IPS DF 4.7 (cell line): Measurements from ENCODE around the gene PLEKHA7.
A peak's percentile ranks its signal among the peaks of the same experiment; 100 is the strongest.

Experiments
- DNase-seq: peaks from one replicate; pipeline ENCODE4 v3.0.0-alpha.2; 2013; ENCODE audit warnings: low spot score; ENCODE audit errors: extremely low read depth

The PLEKHA7 gene

DNA sequence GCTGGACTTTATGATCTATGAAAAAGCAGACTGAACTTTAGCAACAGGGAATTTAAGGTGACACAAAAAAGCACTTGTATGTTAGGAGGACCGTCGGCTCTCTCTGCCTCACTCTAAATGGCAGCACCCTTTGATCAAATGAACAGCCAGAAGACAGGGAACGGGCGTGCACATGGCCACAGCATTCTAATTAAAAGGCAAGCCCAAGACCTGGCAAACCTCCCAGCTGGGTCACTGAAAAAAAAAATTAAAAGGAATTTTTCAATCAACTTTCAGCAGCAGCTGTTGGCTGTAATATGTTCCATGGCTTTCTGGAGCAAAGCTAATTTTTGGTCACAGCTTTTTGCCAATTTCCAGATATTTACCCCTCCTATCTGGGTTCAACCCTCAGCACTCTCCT is 159.2 kb downstream of the PLEKHA7 start:
- no peak for DNase-seq

DNA sequence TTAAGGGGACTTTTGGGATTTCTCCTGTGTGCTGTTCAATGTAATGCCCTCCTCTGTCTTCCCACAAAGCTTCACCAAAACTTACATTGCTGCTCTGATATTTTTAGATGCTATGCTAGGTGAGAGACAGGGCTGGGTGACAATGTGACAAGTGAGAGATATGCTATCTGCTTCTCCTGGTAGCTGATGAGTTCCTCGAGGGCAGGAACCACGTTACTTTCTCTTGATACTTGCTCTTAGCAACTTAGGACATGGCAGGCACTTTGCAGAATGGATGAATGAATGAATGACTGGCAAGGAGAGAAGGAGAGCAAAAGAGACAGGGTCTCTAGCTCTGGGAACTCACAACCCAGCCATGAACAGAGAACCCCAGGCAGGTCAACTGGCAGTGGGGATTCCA is 160.4 kb downstream of the PLEKHA7 start:
- no peak for DNase-seq

DNA sequence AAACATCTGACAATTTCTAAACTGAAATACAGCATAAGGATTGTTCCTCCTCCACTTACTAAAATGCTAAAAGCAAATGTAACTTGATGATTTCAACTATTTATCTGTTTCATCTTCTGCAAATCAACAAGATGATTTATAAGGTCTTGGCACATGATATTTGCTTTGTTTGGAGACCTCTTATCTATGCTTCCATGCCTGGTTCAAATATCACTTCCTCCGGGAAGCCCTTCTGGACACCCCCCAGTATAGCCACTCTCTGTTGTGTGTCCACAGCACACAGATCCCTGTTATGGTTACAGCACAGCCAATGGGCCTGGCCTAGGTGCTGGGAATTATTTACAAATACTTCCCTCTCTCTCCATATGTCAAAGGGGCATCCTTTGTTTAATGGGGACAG is 160.9 kb downstream of the PLEKHA7 start:
- DNase-seq, result no peak

DNA sequence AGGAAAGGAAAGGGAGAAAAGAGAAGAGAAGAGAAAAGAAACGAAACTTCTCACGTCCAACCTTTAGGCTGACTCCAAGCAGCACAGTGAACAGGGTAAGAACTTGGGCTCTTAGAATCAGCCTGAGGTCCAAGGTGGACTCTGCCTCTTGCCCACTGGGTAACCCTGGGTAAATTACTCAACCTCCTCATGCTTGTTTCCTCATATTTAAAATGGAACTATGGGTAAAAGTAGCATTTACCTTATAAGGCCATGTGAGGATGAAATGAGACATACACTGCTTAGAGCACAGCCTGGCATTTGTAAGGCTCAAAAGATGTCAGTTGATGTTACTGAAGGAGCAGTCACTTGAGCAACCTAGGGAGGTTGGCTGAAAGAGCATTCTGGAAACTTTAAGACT is 167.9 kb downstream of the PLEKHA7 start:
- DNase-seq, result no peak

DNA sequence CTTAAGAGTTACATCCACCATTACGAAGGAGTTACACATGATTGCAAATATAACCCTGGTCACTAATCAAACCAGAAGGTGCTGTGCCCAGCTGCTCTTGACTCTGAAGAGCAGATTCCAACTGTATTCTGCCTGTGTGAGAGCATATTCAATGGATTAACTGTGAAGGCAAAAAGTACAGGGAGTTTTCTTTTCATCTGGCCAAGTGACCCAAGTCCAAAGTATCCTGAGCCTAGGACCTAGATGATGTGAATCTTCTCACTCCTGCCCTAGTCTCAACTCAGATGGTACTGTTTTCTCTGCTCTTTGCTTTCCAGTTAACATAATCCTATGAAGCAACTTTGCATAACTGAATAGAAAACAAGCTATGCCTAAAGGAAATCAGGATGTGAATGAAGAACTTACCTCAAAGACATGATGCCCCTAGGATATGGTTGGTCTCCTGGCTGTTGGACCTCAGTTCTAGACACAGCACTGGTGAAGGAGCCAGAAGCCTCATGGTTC is 169.9 kb downstream of the PLEKHA7 start:
- no peak for DNase-seq

DNA sequence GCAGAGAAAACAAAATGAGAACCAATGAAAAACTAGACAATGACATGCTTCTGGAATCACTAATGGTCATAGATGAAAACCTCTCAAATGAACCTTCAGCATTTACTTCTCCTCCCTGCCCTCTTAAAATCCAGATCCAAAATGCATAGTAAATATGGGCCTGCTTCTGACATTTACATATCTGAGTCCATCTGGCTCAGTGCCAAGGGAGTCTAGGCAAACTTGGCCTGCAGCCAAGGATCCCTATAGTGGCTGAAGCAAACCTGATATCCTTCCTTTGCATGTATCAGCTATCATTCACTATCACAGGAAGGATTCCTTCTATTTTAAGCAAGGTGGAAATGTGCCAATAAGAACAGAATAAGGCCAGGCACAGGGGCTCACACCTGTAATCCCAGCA is 170.9 kb downstream of the PLEKHA7 start:
- no peak for DNase-seq

DNA sequence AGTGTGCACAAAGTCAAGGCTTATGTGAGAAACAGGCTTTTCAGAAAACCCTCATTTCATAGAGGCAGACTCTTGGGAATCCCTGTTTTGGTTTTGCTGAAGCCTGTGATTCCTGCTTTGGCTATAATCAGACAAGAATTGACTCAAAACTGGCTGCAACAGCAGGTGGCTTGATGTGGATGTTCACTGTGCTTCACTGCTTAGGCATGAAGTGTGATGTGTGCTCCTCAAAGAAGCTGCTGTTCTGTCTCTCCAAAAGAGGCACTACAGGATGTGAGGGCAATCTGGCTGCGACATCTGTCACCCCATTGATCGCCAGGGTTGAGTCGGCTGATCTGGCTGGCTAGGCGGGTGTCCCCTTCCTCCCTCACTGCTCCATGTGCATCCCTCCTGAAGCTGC is 172.2 kb downstream of the PLEKHA7 start:
- DNase-seq, result no peak

DNA sequence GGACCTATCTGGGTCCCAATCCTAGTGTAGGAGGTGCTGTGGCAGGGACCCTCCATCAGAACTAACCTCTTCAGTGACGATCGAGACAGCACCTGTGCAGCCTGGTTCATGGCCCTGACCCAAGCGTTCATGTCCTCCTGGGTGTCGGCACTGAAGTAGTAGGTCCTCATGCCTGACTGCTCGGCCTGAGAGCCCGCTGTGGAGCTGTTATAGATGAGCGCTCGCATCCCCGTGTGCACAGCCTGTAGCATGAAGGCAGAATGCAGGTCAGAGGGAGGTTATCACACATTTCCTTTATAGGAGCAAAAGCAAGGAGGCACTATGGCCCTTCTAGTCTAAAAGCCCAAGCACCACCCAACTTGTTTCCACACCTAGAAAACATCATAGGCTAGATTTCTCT is 172.7 kb downstream of the PLEKHA7 start:
- no peak for DNase-seq

DNA sequence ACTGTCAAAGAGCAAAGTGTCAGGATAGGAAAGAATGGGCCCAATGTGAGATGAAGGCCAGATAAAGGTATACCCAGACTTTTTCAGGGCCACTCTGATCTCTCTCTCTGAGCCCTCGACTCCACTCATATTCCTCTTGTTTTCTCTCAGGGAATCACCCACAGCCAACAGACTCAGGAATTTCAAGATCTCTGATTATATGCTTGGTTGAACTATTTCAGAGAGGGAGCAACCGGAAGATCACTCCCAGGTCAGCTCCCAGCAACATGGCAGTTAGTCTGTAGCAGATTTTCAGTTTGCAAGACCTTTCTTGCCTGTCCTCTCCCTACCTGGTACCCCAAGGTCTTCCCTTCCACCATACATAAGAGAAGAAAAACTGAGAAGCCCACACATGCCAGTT is 173.3 kb downstream of the PLEKHA7 start:
- DNase-seq, result no peak

DNA sequence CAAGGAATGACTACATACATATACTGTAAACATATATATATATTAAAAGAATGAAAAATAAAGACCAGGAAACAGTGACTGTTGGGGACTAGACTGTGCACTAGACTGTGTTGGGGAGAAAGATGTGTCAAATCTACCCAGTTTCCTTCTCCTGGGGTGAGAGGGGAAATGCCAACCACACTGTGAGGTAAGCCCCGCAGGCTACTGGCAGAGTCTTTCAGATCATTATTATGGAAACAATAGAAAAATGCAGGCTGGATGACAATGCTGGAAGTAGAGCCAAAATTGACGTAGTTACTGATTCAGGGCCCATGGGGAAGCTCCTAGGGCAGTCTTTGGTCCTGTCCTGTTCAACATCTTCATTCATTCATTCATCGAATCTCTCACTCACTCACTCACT is 174.4 kb downstream of the PLEKHA7 start:
- DNase-seq, result no peak

DNA sequence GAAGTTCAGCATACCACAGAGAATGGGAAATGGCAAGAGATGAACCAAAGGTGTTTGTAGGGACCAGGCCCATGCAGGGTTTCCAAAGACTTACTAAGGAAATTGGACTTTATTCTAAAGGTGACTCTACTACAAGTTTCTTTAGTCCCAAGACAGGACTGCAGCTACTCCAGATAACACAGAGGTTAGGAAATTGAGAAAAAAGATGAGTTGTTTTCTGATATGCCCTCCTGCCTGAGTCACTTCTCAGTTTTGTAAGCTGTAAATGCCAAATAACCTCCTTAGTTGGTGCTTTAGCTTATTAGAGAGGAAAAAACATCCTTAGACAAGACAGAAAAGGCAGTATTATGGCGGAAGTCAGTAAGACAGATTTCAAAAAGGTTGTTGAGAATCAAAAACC is 179.8 kb downstream of the PLEKHA7 start:
- DNase-seq, result no peak

DNA sequence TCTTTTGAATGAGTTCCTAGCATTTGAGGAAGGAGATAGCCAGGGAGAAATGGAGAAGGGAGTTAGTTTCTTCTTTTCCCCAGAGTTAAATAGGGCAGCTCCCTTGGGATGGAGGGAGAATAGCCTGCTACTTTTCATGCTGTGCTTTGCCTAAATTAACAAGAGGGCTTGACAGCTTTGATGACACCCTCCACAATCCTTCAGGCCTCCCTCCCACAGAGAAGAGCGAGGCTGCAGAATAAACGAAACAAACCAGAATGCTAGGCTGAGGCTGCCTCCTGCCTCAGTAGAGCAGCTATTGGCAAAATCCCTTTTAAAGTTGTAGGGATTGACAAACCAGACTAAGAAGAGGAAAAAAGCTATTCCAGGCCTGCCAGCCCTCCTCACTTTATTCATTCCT is 181.2 kb downstream of the PLEKHA7 start:
- no peak for DNase-seq

DNA sequence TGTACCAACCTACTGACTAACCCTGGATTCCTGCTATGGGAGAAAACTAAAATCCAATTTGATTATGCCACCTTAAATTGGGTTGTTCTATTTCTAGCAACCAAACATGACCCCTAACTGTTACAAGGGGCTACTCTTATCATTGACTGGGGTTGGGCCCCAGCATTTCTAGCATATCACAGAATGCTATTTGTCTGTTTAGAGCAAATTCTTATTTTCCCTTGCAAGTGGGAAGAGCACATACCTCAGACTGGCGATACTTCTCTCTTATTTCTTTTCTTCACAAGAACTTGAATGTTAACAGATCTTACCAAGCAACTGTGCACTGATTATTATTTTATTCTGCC is 182.0 kb downstream of the PLEKHA7 start:
- no peak for DNase-seq

DNA sequence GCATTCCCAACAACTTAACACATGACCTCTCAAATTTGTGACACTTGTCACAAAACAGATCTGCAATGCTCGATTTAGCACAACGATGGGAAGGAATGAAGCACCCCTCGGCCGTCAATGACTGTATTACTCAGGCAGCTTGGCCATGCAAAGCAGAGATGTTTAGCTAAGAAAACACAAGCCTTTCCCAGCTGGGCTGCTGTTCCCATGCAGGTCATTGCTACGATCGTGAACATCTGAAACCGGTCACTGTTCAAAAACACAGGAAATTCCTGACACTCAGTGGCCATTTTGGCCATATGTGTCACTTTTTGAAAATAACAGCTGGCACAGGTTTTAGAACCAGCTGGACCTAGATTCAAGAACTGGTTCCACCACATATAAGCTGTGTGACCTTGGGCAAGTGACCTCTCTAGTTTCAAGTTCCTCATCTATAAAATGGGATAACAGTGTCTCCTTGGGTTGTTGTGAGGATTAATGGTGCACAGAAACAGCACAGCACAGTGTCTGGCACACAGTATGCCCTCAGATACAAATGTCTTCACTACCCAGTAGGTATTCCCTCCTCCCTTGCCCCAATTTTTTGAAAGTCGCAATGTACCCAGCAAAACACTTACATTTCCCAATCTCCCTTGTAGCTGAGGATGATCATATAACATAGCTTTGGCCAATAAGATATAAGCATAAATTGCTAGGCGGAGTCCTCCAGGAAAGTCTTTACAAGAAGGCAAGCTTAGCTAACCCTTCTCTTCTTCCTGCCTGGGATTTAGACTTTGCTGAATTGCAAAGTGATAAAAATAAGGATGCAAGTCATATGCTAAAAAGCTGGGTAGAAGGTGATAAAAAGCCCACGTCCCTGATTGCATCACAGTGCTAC is 182.7 kb downstream of the PLEKHA7 start:
- no peak for DNase-seq

DNA sequence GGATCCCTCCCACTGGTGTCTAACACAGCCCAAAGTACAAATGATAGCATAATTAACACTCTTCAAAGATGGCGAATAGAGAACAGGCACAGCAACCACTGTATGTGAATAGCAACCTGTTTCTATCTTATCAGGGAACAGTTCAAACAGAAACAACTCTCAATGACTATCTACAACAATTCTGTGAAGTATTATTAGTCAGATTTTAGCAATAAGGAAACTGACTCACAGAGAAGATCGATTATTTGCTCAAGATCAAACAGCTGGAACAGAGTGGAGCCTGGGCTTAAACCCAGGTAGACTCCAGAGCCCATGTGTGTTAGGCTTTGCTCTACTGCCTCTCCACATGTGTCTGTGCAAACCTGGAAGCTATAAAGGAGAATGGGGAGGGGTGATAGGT is 187.1 kb downstream of the PLEKHA7 start:
- DNase-seq, result no peak

DNA sequence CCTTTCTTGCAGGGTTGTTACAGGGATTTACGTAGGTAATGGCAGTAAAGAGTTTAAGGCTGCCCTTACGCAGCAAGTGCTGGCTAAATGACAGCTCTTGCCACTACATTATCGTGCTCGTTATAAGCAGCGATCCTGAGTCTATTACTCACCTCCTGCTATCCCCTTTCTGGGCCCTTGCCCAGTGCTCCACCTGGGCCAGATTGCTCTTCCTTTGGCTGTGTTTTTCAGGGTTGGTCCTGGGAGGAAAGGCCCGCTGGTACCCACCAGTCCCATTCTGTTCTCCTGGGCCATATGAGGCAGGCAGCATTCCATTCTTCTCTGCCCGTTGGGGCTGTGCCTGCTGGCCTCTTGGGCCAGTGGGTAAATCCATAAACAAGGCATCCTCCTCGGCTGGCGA is 188.2 kb downstream of the PLEKHA7 start:
- DNase-seq, result no peak

DNA sequence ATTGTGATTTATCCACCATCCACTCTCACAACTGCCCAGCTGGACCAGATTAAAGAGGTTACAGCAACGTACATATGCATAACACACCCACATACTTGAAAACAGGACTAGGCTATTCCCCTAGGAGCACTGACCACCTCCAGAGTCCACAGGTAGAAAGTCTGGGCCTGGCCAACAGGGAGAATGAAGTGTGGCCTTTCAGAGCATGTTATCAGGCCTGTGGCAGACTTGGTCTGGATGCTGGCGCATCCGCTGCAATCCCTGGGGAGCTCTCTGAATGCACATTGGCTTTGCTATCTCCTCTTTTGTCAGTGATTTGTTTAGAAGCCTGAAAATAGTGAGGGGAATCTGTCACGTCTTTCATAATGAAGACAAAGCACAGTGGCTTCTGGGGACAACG is 189.1 kb downstream of the PLEKHA7 start:
- DNase-seq, result no peak

DNA sequence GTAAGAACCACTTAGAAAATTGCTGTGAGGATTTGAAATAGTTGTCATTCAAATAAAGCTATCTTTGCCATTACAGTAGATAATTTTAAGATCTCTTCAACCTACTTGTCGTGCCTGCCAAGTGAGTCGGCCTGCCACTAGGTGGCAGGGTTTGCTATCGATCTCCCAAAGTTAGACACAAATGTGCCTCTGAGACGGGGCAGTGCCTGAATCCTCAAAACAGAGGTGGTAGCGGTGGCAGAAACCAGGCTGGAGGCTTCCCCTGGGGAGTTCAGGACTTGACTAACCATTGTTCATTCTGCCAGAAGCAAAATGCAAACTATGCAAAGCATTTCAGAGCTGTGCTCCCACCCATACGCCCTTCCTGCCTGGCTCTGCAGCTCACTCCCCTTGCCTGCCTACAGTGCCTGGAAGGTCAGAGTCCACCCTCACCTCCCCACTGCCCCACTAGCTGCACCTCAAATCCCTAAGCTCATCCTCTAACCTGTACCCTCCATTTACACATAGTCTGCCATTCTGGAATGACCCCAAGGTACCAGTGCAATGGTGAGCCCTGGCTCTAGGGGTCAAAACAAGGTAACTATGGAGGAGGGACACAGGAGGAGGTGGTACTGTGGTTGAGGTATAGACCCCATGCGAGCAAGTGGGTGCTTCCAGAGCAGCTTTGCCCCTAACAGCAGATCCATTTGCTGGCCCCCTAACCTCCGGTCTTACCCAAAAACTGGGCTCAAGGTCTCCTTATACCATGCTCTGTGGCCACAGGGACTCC is 193.7 kb downstream of the PLEKHA7 start:
- peak; percentile 51 for DNase-seq

DNA sequence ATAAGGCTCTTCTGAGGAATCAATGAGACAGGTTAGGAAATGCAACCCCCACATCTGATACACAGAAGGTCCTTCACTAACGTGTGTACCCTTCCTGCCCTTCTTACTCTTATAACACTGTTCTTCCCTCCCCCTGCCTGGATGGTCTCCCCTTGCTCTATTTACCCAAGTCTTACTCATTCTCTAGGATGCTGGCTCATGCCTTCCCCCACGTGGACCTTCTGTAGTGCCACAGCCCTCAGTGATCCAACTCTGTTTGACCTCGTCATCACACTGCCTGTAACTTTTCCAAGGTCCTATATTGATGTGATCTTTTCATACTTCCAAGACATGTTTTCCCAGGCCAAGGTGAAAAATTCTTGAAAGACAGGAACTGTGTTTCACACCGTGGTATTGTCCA is 195.9 kb downstream of the PLEKHA7 start:
- no peak for DNase-seq

DNA sequence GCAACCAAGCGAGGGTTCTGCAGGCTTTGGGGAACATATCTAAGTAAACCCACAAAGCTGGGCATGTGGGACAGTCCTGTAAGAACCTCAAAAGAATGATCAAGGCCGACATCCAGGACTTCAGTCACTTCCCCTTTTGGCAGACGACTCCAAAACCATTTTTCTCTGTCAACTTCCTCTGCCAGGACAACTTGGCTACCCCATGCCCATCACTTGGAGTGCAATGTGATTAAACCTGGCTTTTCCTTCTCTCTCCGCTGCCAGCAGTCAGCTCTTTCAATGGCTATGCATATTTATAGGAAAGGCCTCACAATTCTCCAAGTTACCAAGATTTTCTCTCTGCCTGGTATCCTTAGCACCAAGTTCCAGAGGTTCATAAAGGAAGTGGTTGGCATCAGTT is 196.9 kb downstream of the PLEKHA7 start:
- no peak for DNase-seq

DNA sequence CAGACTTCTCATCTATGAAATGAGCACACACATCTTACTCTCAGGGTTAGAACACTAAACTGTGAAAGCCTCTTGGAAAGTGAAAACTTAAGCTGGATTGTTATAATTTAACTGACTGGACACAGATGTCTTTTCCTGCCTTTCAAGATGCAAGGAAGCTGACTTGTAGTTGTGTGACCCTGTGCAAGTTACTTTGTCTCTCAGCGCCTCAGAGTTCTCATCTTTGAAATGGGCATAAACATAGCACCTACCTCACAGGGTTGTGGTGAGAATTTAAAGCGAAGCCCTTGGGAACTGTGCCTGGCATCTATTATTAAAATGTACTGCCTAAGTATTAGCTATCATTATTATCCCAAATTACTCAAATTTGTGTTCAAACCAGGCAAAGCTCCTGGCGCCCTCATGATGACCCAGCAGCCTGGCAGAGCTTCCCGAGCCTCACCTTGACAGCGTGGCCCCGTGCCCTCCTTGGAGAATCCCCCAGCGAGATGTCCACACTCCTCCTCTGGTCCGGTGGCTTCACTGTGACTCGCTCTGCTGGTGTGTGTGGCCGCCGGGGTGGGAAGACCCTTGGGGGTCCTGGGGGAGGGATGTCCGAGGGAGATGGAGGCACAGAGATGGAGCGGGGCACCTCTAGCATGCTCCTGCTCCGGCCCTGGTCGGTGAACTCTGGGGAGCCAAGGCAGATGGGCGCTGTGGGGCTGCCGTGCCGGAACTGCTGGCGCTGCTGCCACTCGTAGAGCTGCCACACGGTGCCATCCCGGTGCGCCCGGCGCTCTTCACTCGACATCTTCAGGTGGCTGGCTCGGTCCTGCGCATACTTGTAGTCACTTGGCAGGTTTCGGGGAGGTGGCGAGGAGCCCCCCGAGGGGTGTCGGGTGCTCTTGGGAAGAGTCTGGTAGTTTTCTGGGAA is 197.6 kb downstream of the PLEKHA7 start:
- no peak for DNase-seq
